GM21529 (cell line): ENCODE results near the gene UBE2Q1.

ENCODE experiments used
- ATAC-seq: cut with Tn5 transposase; IDR thresholded peaks from one replicate; pipeline ENCODE4 v1.9.1; 2021; ENCODE audit not compliant: unreplicated experiment

Gene UBE2Q1

DNA sequence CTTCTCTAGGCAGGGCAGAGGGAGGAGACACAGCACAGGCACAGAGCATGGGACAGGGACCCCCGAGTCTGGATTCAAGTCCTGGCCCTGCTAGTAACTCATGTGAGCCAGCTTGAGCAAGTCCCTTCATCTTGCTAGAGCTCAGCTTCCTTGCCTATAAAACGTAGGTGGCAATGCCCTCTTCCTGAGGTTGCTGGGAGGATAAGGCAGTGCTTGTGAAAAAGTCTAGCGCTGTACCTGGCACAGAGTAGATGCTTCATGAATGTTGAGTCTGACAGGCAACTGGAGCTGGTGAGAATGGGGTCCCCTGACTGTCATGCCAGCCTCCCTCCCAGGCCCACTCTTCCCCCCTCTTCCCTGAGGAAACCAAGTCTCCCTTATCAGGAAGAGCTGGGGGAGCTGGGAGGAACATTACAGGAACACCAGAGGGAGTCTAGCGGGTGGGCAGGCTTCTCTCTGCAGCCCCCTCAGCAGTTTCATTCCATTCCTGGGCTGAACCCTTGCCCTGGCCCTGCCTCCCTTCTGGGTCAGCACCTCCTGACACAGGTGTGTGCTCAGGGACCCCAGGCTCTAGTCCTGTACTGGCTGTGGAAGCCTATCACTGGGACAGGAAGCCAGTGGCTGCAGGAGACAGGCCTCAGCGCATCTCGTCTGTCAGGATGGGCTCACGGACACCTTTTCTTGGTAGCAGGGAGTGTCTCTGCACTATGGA lies 19.0 kb upstream of the UBE2Q1 start:
- ATAC-seq, result no peak

DNA sequence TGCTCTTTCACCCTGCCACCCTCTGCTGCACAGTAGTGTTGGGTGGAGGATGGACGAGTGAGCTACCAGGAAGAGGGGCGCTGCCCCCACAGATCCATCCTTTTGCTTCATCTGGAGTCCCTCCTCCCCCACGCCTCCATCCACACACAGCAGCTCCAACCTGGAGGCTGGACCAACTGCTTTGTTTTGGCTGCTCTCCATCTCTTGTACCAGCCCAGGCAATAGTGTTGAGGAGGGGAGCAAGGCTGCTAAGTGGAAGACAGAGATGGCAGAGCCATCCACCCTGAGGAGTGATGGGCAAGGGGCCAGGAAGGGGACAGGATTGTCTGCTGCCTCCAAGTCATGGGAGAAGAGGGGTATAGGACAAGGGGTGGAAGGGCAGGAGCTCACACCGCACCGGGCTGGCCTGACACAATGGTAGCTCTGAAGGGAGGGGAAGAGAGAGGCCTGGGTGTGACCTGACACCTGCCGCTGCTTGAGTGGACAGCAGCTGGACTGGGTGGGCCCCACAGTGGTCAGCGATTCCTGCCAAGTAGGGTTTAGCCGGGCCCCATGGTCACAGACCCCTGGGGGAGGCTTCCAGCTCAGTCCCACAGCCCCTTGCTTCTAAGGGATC lies 17.6 kb upstream of the UBE2Q1 start:
- ATAC-seq, result no peak

DNA sequence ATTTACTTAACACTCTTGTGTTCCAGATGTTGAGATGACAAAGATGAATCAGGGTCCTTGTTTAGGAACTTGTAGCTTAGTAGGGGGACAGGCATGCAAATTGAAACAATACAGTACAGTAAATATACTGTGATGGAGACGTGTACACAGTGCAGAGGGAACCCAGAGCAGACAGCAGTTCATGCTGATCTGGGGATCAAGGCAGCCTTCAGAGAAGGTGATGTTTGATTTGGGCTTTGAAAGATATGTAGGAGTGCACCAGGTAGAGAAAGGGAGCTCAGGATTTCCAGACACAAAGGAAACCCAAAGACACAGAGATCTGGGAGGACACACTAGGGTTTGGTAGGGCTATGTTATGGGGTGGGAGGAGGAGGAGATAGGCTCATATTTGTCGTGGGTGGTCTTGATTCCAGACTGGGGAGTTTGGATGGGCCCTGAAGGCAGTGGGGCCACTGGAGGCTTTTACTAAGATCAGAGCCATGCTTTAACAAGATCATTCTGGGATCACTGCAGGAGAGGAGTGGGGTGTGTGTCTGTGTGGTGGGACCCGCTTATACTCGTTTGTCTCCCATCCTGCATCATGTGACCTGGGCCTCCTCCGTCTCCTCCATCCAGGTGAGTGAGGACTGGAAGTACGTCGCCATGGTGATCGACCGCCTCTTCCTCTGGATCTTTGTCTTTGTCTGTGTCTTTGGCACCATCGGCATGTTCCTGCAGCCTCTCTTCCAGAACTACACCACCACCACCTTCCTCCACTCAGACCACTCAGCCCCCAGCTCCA lies 16.9 kb upstream of the UBE2Q1 start:
- no peak for ATAC-seq

DNA sequence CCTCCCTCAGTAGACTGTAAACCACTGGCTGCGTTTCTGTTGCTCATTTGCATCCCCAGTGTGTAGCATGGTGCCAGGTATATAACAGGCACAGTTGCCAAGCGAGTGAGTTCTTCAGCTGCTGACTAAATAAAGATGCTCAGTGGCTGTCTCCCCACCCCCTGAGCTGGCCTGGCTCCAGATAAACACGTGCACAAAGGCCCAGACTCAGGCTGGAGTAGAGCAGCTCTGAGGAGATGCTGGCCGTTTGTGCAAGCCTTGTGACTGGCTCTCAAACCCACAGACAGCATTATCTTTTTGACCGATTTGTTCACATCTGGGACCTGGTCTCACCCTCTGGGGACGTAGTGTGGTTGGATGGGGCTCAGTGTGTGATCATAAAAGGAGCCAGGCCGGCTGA lies 16.3 kb upstream of the UBE2Q1 start:
- no peak for ATAC-seq

DNA sequence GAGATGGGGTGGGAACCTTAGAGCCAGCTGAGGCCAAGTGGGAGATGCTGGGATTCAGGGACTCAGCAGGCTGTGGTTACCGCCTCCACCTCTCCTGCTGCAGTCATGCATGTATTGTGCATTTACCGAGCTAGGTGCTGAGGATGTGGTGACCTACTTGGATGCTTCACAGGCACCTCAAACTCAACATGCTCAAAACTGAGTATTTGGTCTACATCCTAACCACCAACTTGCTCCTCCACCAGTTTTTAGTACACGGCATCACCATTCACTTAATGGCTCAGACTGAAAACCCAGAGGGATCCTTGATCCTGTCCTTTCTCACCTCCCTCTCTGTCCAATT lies 14.7 kb upstream of the UBE2Q1 start:
- no peak for ATAC-seq

DNA sequence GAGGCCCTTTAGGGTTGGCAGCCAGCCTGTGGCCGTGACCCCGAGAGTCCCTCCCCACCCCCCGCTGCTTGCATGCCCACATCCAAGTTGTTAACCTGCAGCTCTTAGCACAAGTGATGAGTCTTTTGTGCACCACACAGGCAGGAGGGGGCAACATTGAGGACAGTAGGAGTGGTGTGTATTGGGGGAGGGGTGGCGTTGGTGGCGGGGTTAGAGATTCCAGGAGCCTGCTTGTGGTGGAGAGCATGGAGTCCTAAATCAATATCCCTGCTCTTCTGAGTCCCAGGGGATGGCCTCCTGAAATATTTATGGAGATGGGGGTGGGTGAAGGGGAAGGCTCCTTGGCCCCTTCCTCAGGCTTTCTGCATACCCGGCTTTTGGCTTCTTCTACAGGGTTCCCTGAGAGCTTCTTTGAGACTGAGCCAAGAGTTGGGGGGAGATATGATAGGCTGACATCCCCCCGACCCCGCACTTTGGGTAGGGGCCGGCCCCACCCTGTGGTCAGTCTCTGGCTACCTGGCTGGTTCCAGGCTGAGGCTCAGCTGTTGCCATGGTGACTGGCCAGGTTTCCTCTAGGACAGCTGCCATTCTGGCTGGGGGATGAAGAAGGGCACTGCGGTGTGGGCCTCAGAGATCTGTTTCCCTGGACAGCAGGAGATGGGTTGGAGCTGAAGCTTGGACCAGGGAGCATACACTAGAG lies 14.2 kb upstream of the UBE2Q1 start:
- ATAC-seq, result no peak

DNA sequence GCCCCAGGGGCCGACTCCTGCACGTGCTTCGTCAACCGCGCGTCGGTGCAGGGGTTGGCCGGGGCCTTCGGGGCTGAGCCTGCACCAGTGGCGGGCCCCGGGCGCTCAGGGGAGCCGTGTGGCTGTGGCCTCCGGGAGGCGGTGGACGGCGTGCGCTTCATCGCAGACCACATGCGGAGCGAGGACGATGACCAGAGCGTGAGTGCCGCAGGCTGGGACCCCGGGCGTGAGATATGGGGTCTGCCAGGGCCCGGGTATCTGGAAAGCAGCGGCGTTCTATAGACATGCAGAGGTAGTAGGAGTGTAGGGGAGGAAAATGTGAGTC lies 13.5 kb upstream of the UBE2Q1 start:
- ATAC-seq, result no peak

DNA sequence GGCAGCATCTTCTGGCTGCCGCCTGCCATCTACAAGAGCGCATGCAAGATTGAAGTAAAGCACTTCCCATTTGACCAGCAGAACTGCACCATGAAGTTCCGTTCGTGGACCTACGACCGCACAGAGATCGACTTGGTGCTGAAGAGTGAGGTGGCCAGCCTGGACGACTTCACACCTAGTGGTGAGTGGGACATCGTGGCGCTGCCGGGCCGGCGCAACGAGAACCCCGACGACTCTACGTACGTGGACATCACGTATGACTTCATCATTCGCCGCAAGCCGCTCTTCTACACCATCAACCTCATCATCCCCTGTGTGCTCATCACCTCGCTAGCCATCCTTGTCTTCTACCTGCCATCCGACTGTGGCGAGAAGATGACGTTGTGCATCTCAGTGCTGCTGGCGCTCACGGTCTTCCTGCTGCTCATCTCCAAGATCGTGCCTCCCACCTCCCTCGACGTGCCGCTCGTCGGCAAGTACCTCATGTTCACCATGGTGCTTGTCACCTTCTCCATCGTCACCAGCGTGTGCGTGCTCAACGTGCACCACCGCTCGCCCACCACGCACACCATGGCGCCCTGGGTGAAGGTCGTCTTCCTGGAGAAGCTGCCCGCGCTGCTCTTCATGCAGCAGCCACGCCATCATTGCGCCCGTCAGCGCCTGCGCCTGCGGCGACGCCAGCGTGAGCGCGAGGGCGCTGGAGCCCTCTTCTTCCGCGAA lies 12.9 kb upstream of the UBE2Q1 start:
- ATAC-seq, result no peak

DNA sequence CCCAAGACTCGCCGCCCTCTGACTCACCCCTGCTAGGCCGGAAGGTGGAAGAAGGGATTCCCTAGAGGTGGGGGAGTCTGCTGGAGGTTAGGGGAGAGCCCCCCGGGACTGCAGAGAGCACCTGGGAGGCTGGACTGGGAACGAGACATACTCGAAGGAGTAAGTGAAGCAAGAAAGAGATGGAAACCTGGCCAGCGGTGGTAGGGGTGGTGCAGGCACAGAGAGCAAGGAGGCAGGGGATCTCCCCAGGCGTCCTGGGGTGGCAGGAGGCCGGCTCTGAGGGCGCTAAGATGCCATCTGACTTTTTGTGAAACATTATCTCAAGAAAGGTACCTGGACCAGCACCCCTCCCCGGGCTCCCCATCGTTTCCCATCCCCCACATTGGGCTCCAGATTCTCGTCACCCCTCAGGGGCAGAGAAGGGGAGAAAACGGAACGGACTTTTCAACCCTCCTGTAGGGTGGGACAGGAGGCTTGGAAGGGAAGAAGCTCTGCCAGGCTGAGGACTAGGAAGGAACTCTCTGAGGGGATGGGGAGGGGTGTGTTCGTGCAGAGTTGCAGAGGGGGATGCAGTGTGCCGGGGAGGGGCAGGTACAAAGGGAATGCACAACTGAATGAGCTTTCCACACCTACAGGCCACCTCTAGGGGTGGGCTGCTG lies 9.8 kb upstream of the UBE2Q1 start:
- ATAC-seq, result no peak

DNA sequence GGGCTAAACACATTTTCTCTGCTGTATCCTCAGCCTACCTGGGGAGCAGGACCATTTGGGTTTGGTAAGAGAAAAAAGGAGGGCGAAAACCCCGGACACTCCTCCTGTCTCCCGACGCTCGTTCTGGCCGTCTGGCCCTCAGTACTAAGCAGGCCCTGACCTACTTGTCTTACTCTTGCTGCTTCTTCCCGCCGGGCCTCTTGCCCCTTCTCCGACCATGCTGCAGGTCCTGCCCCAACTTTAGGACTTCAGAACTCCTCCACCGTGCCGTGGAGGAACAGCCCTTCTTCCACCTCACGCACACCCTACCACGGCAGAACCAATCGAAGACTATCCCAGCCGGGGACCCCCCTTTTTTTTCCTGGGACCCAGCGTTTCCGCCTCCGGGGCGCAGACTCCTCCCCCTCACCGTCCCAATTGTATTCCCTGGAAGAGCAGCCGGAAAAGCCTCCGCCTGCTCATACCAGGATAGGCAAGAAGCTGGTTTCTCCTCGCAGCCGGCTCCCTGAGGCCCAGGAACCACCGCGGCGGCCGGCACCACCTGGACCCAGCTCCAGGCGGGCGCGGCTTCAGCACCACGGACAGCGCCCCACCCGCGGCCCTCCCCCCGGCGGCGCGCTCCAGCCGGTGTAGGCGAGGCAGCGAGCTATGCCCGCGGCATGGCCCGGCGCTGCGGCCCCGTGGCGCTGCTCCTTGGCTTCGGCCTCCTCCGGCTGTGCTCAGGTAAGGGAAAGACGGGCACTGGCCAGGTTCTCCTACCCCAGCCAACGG lies 9.1 kb upstream of the UBE2Q1 start, which contains the start of gene CHRNB2:
TSS of gene CHRNB2 (plus strand) at position 393 of the 771 bp plus-strand sequence. CDS start at position 660, 267 bp downstream.
- ATAC-seq, result no peak

DNA sequence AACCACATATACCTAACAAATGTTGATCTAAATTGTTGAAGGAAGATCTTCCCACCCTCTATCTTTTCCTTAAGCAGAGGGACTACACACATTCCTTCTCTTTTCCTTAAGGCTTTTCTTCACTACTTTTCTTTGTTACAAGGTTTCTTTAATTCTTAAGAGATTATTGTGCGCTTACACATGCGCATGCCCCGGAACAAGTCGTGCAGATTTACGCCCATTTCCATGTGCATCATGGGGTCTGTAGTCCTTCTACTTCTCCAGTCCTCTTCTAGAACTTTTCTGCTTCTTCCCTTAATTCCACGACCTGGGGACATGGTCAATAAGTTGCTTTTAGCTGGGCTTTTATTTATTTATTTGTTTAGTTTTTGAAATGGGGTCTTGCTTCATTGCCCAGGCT lies 7.4 kb upstream of the UBE2Q1 start:
- ATAC-seq, result no peak

DNA sequence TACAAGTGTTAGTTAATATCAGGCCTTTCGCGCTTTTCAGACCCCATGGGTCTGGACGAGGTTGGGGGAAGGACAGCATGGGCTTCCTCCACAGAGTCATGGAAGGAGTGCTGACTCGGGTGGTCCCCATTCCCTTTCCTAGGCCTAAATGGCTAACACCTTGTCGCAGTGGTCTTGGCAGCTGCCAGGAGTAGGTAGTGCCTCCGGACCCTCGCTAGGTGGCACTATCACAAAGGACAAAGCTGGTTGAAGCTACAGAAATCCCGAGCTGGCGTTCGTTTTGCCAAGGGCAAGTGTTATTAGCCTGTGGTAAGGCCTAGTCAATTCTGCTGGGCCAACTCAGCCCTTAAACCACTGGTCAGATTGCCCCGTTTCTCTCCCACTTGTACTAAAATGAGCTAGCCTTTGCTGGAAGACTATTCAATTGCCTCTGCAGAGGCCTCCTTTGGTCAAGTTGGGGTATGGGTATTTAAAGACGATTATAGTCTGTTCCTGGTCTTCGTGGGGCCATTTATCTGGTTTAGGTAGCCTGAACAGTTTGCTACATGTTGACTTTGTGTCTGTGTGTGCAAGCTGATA lies 1.1 kb upstream of the UBE2Q1 start:
- ATAC-seq, result peak; percentile 40

DNA sequence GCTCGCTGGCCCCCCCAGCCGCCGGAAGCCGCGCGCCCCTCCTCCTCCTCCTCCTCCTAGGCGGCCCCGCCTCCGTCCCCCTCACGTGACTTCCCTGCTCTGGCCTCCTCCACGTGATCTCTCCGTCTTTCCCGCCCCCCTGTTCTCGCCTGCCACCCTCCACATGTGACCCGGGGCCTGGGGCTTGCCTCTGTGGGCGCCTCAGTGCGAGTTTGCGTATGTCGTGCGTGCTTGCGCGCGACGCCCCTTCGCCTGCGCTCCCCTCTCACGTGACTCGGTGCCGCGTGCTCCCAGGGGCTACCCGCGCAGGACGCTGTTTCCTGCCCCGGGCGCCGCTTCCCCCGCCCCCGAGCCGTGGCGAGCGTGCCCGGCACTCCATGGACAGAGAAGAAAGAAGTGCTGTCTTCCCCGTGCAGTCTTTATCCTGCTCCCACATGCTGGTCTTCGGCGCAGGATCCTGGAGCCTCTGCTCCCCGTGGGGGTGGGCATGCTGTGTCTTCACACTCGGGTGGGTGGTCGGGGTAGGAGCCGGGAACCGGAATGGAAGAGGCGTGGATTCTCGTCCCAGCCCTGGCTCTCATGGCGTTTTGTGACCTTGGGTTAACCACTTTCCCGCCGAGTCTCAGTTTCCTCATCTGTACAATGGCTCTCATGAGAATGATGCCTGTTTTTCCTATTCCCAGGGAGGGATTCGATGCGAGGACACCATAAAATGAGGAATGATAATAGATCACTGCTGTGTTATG lies 431 bp upstream of the UBE2Q1 start:
- ATAC-seq, result peak; percentile 87

DNA sequence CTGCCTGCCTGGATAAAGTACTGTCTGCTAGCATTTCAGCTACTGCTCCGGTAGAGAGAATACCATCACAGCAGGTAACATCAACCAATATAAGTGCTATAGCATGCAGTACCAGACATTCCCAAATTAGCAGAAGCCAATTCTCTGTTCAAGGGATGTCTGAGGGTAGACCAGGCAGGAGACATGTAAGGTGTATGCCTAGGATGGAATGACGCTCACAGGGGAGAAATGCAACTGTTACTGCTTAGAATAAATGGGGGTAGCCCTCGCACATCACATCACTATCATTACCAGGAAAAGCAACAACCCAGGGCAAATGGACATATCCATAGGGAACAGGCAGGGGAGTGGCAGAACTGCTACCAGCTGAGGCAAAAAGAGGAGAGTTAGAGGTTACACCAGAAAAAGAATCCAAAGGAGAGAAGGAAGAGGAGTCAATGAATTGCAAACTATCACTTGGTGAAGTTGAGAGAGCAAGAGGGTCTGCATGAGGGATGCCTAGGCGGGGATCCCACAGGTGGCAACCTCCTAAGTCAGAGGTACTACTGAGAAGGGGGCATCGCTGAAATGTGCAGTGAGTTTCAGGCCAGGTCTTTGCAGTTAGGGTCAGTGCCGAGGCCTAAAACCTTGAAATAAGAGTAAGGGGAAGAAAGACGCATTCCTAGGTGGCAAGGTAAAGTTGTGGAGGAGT lies 1.1 kb downstream of the UBE2Q1 start:
- ATAC-seq, result no peak

DNA sequence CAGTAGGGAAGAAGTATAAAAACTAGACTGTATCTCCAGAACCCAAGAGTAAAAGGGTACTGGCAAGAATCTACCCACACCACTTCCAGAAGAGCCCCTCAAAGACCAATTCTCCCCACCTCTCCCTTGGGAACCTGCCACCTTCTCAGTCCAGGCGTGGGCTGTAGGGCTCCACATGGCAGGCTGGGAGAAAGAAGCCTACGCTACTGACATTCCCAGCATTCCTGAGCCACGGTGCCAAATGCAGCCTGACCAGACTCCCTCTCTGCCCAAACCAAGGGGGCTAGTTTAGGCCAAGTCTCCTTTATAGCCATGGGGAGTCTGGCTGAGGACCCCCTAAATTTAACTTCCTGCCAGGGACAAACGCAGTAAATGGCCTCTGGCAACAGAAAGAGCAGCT lies 2.0 kb downstream of the UBE2Q1 start:
- no peak for ATAC-seq

DNA sequence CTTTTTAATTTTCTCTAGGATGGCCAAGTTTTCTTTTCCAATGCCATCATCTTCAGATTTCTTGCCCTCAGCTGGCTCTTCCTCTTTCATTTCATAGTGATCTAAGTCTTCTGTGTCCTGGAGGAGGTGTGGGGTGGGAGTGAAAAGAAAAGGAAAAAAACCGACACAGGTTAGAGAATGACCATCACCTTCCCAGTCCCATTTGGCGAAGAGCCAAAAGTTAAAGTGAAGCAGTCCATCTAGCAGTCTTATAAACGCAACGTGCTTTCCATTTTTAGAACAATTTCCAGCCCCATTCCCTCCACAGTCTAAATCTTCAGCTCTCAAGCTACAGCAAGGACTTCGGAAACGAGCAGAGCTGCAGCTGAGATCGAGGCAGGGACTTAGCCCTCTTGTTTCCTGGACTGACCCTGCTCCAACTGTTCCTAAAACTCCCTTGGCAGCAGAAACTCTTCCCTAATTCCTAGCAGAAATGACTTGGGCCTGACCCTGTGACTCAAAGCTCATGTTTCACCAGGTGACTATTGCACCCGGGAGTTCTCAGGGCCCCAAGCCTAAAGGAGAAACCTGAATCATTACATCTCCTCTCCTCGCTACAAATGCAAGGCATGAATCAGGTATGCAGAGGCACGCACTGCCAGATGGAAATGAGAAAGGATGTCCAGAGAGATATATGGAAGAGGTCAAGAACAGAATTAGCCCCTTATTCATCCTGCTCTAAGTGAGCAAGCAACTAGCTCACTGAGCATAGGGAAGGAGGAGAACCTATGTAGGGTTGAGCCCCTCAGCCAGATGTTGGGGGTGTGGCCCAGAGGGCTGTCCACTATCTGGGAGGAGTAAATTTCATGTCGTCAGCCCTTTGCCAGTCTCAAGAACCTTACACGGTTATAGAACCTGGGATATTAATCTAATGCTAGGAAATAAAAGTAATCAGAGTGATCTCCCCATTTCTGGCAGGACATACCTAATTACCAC lies 5.1 kb downstream of the UBE2Q1 start:
- ATAC-seq, result no peak

DNA sequence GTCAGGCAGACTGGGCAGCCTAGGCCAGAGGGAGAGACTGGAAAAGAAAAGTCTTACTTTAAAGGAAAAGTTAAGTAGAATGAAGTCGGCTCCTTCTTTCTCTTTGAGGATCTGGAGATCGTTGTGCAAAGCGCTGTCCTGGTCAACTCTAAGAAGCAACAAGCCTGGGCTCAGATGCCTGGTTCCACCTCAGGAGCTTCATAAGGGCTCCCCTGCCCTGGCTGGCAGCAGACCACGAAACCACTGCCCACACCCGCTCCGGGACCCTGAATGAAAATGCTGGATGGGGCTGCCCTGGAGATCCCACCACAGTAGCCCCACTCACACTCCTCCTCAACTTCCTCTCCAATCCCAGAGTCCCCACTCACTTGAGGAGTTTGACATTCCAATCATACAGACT lies 6.4 kb downstream of the UBE2Q1 start:
- ATAC-seq, result no peak
